Activated naive CD8-positive, alpha-beta T cell treated with anti-CD3 and anti-CD28 coated beads for 36 hours (primary cell): ENCODE results near the gene ARHGAP8. TPM values are rescaled to one million over a fixed set of nuclear protein-coding genes. Genes with fewer than 3 reads are reported as not detected.
"Not testable (repeated sequence)": the region's sequence is repeated elsewhere in the genome, so short reads cannot be mapped to it uniquely, and the experiment has no call there.

Source experiments
- DNase-seq: peaks from one replicate; pipeline ENCODE4 v3.0.0; 2021
- H3K27ac Mint-ChIP-seq: one replicate; pipeline ENCODE4 v1.8.0; 2022; ENCODE audit warnings: mild to moderate bottlenecking, moderate library complexity, mixed read lengths
- H3K27me3 Mint-ChIP-seq: one replicate; pipeline ENCODE4 v1.8.0; 2022; ENCODE audit warnings: mild to moderate bottlenecking, mixed read lengths
- H3K36me3 Mint-ChIP-seq: one replicate; pipeline ENCODE4 v1.8.0; 2021; ENCODE audit warnings: mild to moderate bottlenecking, mixed read lengths
- H3K4me1 Mint-ChIP-seq: one replicate; pipeline ENCODE4 v1.8.0; 2021; ENCODE audit warnings: mixed read lengths
- H3K4me3 Mint-ChIP-seq: one replicate; pipeline ENCODE4 v1.8.0; 2022; ENCODE audit warnings: mild to moderate bottlenecking, moderate library complexity, mixed read lengths
- H3K9me3 Mint-ChIP-seq: one replicate; pipeline ENCODE4 v1.8.0; 2022; ENCODE audit warnings: mixed read lengths
- total RNA-seq, 2 experiments: library from RNA; stranded (reverse); gene quantifications; one replicate each; pipeline ENCODE4 v1.2.3, GENCODE V29; 2021

The ARHGAP8 gene
- total RNA-seq, 2 experiments from 2014 or later, result 3.2 TPM

GRCh38 chr22:44732017-44732561, 20.3 kb upstream of the ARHGAP8 start:
- no peak for DNase-seq
- peaks cover 5% of the 10 kb centered on the region for H3K36me3 Mint-ChIP-seq
- no peaks in the 10 kb centered on the region for H3K27me3 Mint-ChIP-seq
- no peak overlapping the region for H3K4me3 Mint-ChIP-seq
- H3K27ac Mint-ChIP-seq, result no peak overlapping the region
- peaks cover 11% of the 10 kb centered on the region for H3K4me1 Mint-ChIP-seq
- H3K9me3 Mint-ChIP-seq, result no peaks in the 10 kb centered on the region

- H3K4me1 Mint-ChIP-seq, result peaks cover 11% of the 10 kb centered on the region
- peaks cover 5% of the 10 kb centered on the region for H3K36me3 Mint-ChIP-seq
- no peaks in the 10 kb centered on the region for H3K27me3 Mint-ChIP-seq
- no peak overlapping the region for H3K4me3 Mint-ChIP-seq
- no peak for DNase-seq
- H3K27ac Mint-ChIP-seq, result peak overlapping the region; percentile 7
- H3K9me3 Mint-ChIP-seq, result no peaks in the 10 kb centered on the region
Observed at GRCh38 chr22:44732661-44733060, 19.7 kb upstream of the ARHGAP8 start.

GRCh38 chr22:44733426-44734106, 18.8 kb upstream of the ARHGAP8 start:
- no peak overlapping the region for H3K27ac Mint-ChIP-seq

GRCh38 chr22:44734278-44734677, 18.1 kb upstream of the ARHGAP8 start:
- Mint-ChIP-seq H3K9me3 (no peaks in the 10 kb centered on the region), H3K4me1 (peaks cover 4% of the 10 kb centered on the region), H3K4me3 (no peak overlapping the region), H3K27ac (peak overlapping the region; percentile 56), H3K27me3 (no peaks in the 10 kb centered on the region), H3K36me3 (peaks cover 5% of the 10 kb centered on the region)
- no peak for DNase-seq

More at GRCh38 chr22:44733426-44734106, 18.8 kb upstream of the ARHGAP8 start:
- H3K9me3 Mint-ChIP-seq, result no peaks in the 10 kb centered on the region
- no peaks in the 10 kb centered on the region for H3K27me3 Mint-ChIP-seq
- H3K36me3 Mint-ChIP-seq, result peaks cover 5% of the 10 kb centered on the region
- DNase-seq, result no peak
- H3K4me3 Mint-ChIP-seq, result no peak overlapping the region
- H3K4me1 Mint-ChIP-seq, result peaks cover 11% of the 10 kb centered on the region

- no peak for DNase-seq
- Mint-ChIP-seq H3K36me3 (peaks cover 5% of the 10 kb centered on the region), H3K9me3 (no peaks in the 10 kb centered on the region), H3K27me3 (no peaks in the 10 kb centered on the region), H3K4me1 (no peaks in the 10 kb centered on the region), H3K4me3 (no peak overlapping the region), H3K27ac (no peak overlapping the region)
Observed at GRCh38 chr22:44734801-44735517, 17.4 kb upstream of the ARHGAP8 start.

- peak; percentile 77 for DNase-seq
- peaks cover 5% of the 10 kb centered on the region for H3K36me3 Mint-ChIP-seq
- no peaks in the 10 kb centered on the region for H3K9me3 Mint-ChIP-seq
- H3K4me1 Mint-ChIP-seq, result no peaks in the 10 kb centered on the region
- H3K27ac Mint-ChIP-seq, result peak overlapping the region; percentile 42
- H3K27me3 Mint-ChIP-seq, result no peaks in the 10 kb centered on the region
- H3K4me3 Mint-ChIP-seq, result no peak overlapping the region
Observed at GRCh38 chr22:44735518-44736428, 16.6 kb upstream of the ARHGAP8 start.

GRCh38 chr22:44736581-44737405, 15.6 kb upstream of the ARHGAP8 start:
- Mint-ChIP-seq H3K27me3 (no peaks in the 10 kb centered on the region), H3K27ac (no peak overlapping the region), H3K4me1 (no peaks in the 10 kb centered on the region), H3K9me3 (no peaks in the 10 kb centered on the region), H3K36me3 (peaks cover 5% of the 10 kb centered on the region), H3K4me3 (no peak overlapping the region)
- no peak for DNase-seq

GRCh38 chr22:44737406-44738346, 14.7 kb upstream of the ARHGAP8 start:
- H3K4me1 Mint-ChIP-seq, result no peaks in the 10 kb centered on the region

GRCh38 chr22:44738347-44738715, 14.0 kb upstream of the ARHGAP8 start:
- no peaks in the 10 kb centered on the region for H3K27me3 Mint-ChIP-seq
- no peaks in the 10 kb centered on the region for H3K9me3 Mint-ChIP-seq
- no peak overlapping the region for H3K27ac Mint-ChIP-seq
- no peak overlapping the region for H3K4me3 Mint-ChIP-seq
- H3K36me3 Mint-ChIP-seq, result no peaks in the 10 kb centered on the region
- no peak for DNase-seq
- H3K4me1 Mint-ChIP-seq, result no peaks in the 10 kb centered on the region

More at GRCh38 chr22:44737406-44738346, 14.7 kb upstream of the ARHGAP8 start:
- H3K4me3 Mint-ChIP-seq, result no peak overlapping the region
- H3K36me3 Mint-ChIP-seq, result no peaks in the 10 kb centered on the region
- H3K27ac Mint-ChIP-seq, result no peak overlapping the region
- no peak for DNase-seq
- H3K9me3 Mint-ChIP-seq, result no peaks in the 10 kb centered on the region
- no peaks in the 10 kb centered on the region for H3K27me3 Mint-ChIP-seq

- Mint-ChIP-seq H3K36me3 (no peaks in the 10 kb centered on the region), H3K9me3 (no peaks in the 10 kb centered on the region), H3K27ac (no peak overlapping the region), H3K27me3 (no peaks in the 10 kb centered on the region), H3K4me3 (no peak overlapping the region), H3K4me1 (no peaks in the 10 kb centered on the region)
- DNase-seq, result no peak
Observed at GRCh38 chr22:44739024-44739423, 13.4 kb upstream of the ARHGAP8 start.

GRCh38 chr22:44739666-44740065, 12.7 kb upstream of the ARHGAP8 start:
- not testable (repeated sequence) for H3K4me1 Mint-ChIP-seq, H3K9me3 Mint-ChIP-seq, DNase-seq, H3K4me3 Mint-ChIP-seq, H3K27ac Mint-ChIP-seq, H3K36me3 Mint-ChIP-seq, H3K27me3 Mint-ChIP-seq

GRCh38 chr22:44740307-44740706, 12.1 kb upstream of the ARHGAP8 start:
- no peaks in the 10 kb centered on the region for H3K36me3 Mint-ChIP-seq
- H3K27me3 Mint-ChIP-seq, result no peaks in the 10 kb centered on the region
- no peak for DNase-seq
- H3K27ac Mint-ChIP-seq, result peak overlapping the region; percentile 44
- no peaks in the 10 kb centered on the region for H3K4me1 Mint-ChIP-seq
- no peaks in the 10 kb centered on the region for H3K9me3 Mint-ChIP-seq
- H3K4me3 Mint-ChIP-seq, result no peak overlapping the region

- no peak overlapping the region for H3K27ac Mint-ChIP-seq
- no peaks in the 10 kb centered on the region for H3K4me1 Mint-ChIP-seq
Observed at GRCh38 chr22:44741929-44742328, 10.4 kb upstream of the ARHGAP8 start.

More at GRCh38 chr22:44741929-44742328, 10.4 kb upstream of the ARHGAP8 start:
- H3K36me3 Mint-ChIP-seq, result no peaks in the 10 kb centered on the region
- H3K9me3 Mint-ChIP-seq, result no peaks in the 10 kb centered on the region
- H3K4me3 Mint-ChIP-seq, result no peak overlapping the region
- DNase-seq, result no peak
- no peaks in the 10 kb centered on the region for H3K27me3 Mint-ChIP-seq
